ENCODE results near the gene MRAP. TPM values are rescaled to one million over a fixed set of nuclear protein-coding genes. Genes with fewer than 3 reads are reported as not detected.

The MRAP gene
- polyA plus RNA-seq, 1 donor from 2014 or later: not detected

GRCh38 chr21:32338209-32338921 is 39.7 kb downstream of the MRAP start:
- no peak for TF ChIP-seq EP300 (conservative IDR thresholded peaks at IDR 0.05; ENCODE audit: poor library complexity, severe bottlenecking)
- no peak for TF ChIP-seq MXI1 (conservative IDR thresholded peaks at IDR 0.05; ENCODE audit: poor library complexity, severe bottlenecking)
- no peak for TF ChIP-seq CTCF (IDR thresholded peaks at IDR 0.05; ENCODE audit: poor library complexity, severe bottlenecking)
- TF ChIP-seq REST (IDR thresholded peaks at IDR 0.05; ENCODE audit: borderline replicate concordance): no peak
- TF ChIP-seq POLR2AphosphoS5 (IDR thresholded peaks at IDR 0.05): no peak
- no peak for TF ChIP-seq TAF1 (IDR thresholded peaks at IDR 0.05; ENCODE audit: low read depth)
- no peak for TF ChIP-seq EZH2 (IDR thresholded peaks at IDR 0.05; ENCODE audit: borderline replicate concordance, insufficient read depth, low read length, poor library complexity, severe bottlenecking)
- no peak for TF ChIP-seq RAD21 (conservative IDR thresholded peaks at IDR 0.05)
- TF ChIP-seq SMC3 (conservative IDR thresholded peaks at IDR 0.05; ENCODE audit: poor library complexity): no peak
- H3K4me2 ChIP-seq (ENCODE audit: low read length): no peak overlapping the region
- H3K9me3 ChIP-seq (ENCODE audit: low read length): no peaks in the 10 kb centered on the region
- H3K27me3 ChIP-seq (ENCODE audit: insufficient read depth, low read depth, low read length): no peaks in the 10 kb centered on the region
- peaks cover 3% of the 10 kb centered on the region for H3K36me3 ChIP-seq (ENCODE audit: insufficient read depth, low read length)
- H3K4me3 ChIP-seq (ENCODE audit: low read length): no peak overlapping the region
- no peaks in the 10 kb centered on the region for H4K20me1 ChIP-seq (ENCODE audit: insufficient read depth)
- H3K27ac ChIP-seq (ENCODE audit: low read length): no peak overlapping the region
- H2AFZ ChIP-seq (ENCODE audit: low read depth, low read length): no peak overlapping the region
- H3K9ac ChIP-seq (ENCODE audit: low read length): no peak overlapping the region
- H3K79me2 ChIP-seq (replicated peaks; ENCODE audit: insufficient read depth, low read length): no peaks in the 10 kb centered on the region
- H3F3A ChIP-seq (ENCODE audit: insufficient read depth, low read length, poor library complexity, severe bottlenecking): no peaks in the 10 kb centered on the region
- H3K9me2 ChIP-seq (ENCODE audit: insufficient read depth, low read length): no peaks in the 10 kb centered on the region

GRCh38 chr21:32340863-32341848 is 42.5 kb downstream of the MRAP start:
- Histone ChIP-seq H3K27ac (ENCODE audit: low read length) (no peak overlapping the region), H4K20me1 (ENCODE audit: insufficient read depth) (no peaks in the 10 kb centered on the region), H3K27me3 (ENCODE audit: insufficient read depth, low read depth, low read length) (no peaks in the 10 kb centered on the region), H3K9ac (ENCODE audit: low read length) (no peak overlapping the region), H3K79me2 (replicated peaks; ENCODE audit: insufficient read depth, low read length) (no peaks in the 10 kb centered on the region), H3K9me3 (ENCODE audit: low read length) (no peaks in the 10 kb centered on the region), H2AFZ (ENCODE audit: low read depth, low read length) (no peak overlapping the region), H3F3A (ENCODE audit: insufficient read depth, low read length, poor library complexity, severe bottlenecking) (no peaks in the 10 kb centered on the region), H3K4me2 (ENCODE audit: low read length) (no peak overlapping the region), H3K9me2 (ENCODE audit: insufficient read depth, low read length) (no peaks in the 10 kb centered on the region), H3K4me3 (ENCODE audit: low read length) (no peak overlapping the region), H3K36me3 (ENCODE audit: insufficient read depth, low read length) (peaks cover 14% of the 10 kb centered on the region)
- no peak for TF ChIP-seq SMC3 (conservative IDR thresholded peaks at IDR 0.05; ENCODE audit: poor library complexity)
- no peak for TF ChIP-seq TAF1 (IDR thresholded peaks at IDR 0.05; ENCODE audit: low read depth)
- TF ChIP-seq CTCF (IDR thresholded peaks at IDR 0.05; ENCODE audit: poor library complexity, severe bottlenecking): no peak
- no peak for TF ChIP-seq EZH2 (IDR thresholded peaks at IDR 0.05; ENCODE audit: borderline replicate concordance, insufficient read depth, low read length, poor library complexity, severe bottlenecking)
- TF ChIP-seq MXI1 (conservative IDR thresholded peaks at IDR 0.05; ENCODE audit: poor library complexity, severe bottlenecking): no peak
- TF ChIP-seq POLR2AphosphoS5 (IDR thresholded peaks at IDR 0.05): no peak
- no peak for TF ChIP-seq EP300 (conservative IDR thresholded peaks at IDR 0.05; ENCODE audit: poor library complexity, severe bottlenecking)
- TF ChIP-seq RAD21 (conservative IDR thresholded peaks at IDR 0.05): no peak
- no peak for TF ChIP-seq REST (IDR thresholded peaks at IDR 0.05; ENCODE audit: borderline replicate concordance)

Measured in neural cell (in vitro differentiated cells).